LNCAP (cell line): ENCODE data around the gene B3GAT3.

Source experiments
- CTCF ChIP-seq: fragments of 450-650 bp; IDR thresholded peaks from 2 replicates; pipeline ENCODE4 v1.5.1; 2017; ENCODE audit warnings: mild to moderate bottlenecking

The B3GAT3 gene

GRCh38 chr11:62580959-62581715 lies 40.6 kb downstream of the B3GAT3 start:
- TF ChIP-seq CTCF: no peak

GRCh38 chr11:62579252-62579651 lies 42.5 kb downstream of the B3GAT3 start:
- no peak for TF ChIP-seq CTCF

GRCh38 chr11:62578541-62578940 lies 43.2 kb downstream of the B3GAT3 start:
- no peak for TF ChIP-seq CTCF

GRCh38 chr11:62577046-62577714 lies 44.6 kb downstream of the B3GAT3 start:
- no peak for TF ChIP-seq CTCF

- TF ChIP-seq CTCF: no peak
Measured at GRCh38 chr11:62575837-62576236, 45.9 kb downstream of the B3GAT3 start.

- no peak for TF ChIP-seq CTCF
Measured at GRCh38 chr11:62575156-62575555, 46.6 kb downstream of the B3GAT3 start.

- TF ChIP-seq CTCF: no peak
Measured at GRCh38 chr11:62574363-62575071, 47.3 kb downstream of the B3GAT3 start.
